Upper lobe of left lung (tissue), 4 donors: Measurements from ENCODE around the gene LRP1B.

Source experiments
- CTCF ChIP-seq, 6 experiments: fragments of 450-650 bp in 4 of 6; fragments of 200-600 bp in 2 of 6; sonication (generic) in 2 of 6; IDR thresholded peaks; one replicate each; pipeline ENCODE4 v1.5.1; 2016 to 2019; ENCODE audit warnings: antibody characterized with exemption in 6 of 6
- POLR2AphosphoS5 ChIP-seq, 2 donors: sonication (generic); formaldehyde crosslinking; IDR thresholded peaks; one replicate each; pipeline ENCODE4 v1.5.1; 2017; ENCODE audit warnings: antibody characterized with exemption in 2 of 2

DNA sequence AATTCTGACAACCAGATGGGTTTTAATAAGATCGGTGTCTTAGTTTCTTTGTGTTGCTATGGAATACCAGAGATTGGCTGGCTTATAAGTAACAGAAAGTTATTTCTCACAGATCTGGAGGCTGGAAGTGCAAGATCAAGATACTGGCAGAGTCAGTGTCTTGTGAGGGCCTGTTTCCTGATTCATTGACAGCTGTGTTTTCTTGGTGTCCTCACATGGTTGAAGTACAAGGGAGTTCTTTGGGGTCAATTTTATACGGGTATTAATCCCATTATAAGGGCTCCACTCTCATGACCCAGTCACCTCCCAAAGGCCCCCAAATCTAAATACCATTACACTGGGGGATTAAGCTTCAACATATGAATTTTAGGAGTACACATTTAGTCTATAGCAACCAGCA, 421.1 kb downstream of the LRP1B start:
- no peak for TF ChIP-seq CTCF (IDR thresholded peaks at IDR 0.05)
- TF ChIP-seq POLR2AphosphoS5 (IDR thresholded peaks at IDR 0.05), result no peak
